ENCODE measurements around the gene TMEM175. TPM values are rescaled to one million over a fixed set of nuclear protein-coding genes. Genes with fewer than 3 reads are reported as not detected.
A peak's percentile ranks its signal among the peaks of the same experiment; 100 is the strongest.

TMEM175 gene
- total and polyA plus RNA-seq, 9 of the 15 experiments (the other 6 are each of a cell fraction or from before 2014, with no cell fraction given), result 0.13 to 30.9 (median 9.4) TPM

- TF ChIP-seq ZNF584 (CRISPR knock-in tag; IDR thresholded peaks at IDR 0.05; ENCODE audit: low read depth), result no peak
- peak; percentile 70 for TF ChIP-seq POLR2A (conservative IDR thresholded peaks at IDR 0.05)
- TF ChIP-seq BCL6 (CRISPR knock-in tag; IDR thresholded peaks at IDR 0.05), result no peak
- TF ChIP-seq ATF2 (CRISPR knock-in tag; IDR thresholded peaks at IDR 0.05), result no peak
- TF ChIP-seq ZNF347 (CRISPR knock-in tag; IDR thresholded peaks at IDR 0.05; ENCODE audit: low read depth), result no peak
- TF ChIP-seq TCF15 (CRISPR knock-in tag; IDR thresholded peaks at IDR 0.05), result 0 out of 2 replicates have a peak, but pooled peaks have one; percentile 21
- TF ChIP-seq EWSR1 (IDR thresholded peaks at IDR 0.05; ENCODE audit: borderline replicate concordance, low read depth, partially characterized antibody), result no peak
- TF ChIP-seq USF1 (CRISPR knock-in tag; IDR thresholded peaks at IDR 0.05), result 0 out of 2 replicates have a peak, but pooled peaks have one; percentile 29
- TF ChIP-seq ZNF253 (CRISPR knock-in tag; conservative IDR thresholded peaks at IDR 0.05), result no peak
- TF ChIP-seq ZNF766 (CRISPR knock-in tag; conservative IDR thresholded peaks at IDR 0.05), result peak; percentile 38; the same call in 1 of the 2 replicates
- TF ChIP-seq PURB (CRISPR knock-in tag; IDR thresholded peaks at IDR 0.05; ENCODE audit: low read depth), result no peak
- TF ChIP-seq REST (IDR thresholded peaks at IDR 0.05; ENCODE audit: borderline replicate concordance), result no peak; the same call in 1 of the 2 replicates
- 0 out of 2 replicates have a peak, but pooled peaks have one; percentile 29 for TF ChIP-seq REST (CRISPR knock-in tag; IDR thresholded peaks at IDR 0.05; ENCODE audit: low read depth)
- no peak for TF ChIP-seq RBM14 (IDR thresholded peaks at IDR 0.05; ENCODE audit: borderline replicate concordance, insufficient read depth, low read depth, low read length)
- TF ChIP-seq MLX (CRISPR knock-in tag; conservative IDR thresholded peaks at IDR 0.05), result no peak
Observed at GRCh38 chr4:996030-996996, 64.1 kb downstream of the TMEM175 start (continued).

All from K562 (cell line).